ENCODE data around the gene RRBP1.

The RRBP1 gene

GRCh38 chr20:17678886-17679285 is 3.2 kb downstream of the RRBP1 start:
- Histone ChIP-seq H4K8ac (ENCODE audit: low read depth, low read length) (no peak overlapping the region), H3K23ac (ENCODE audit: low read length) (no peak overlapping the region), H3K18ac (ENCODE audit: low read length) (no peak overlapping the region), H4K5ac (ENCODE audit: low read length) (no peak overlapping the region), H2AK5ac (ENCODE audit: low read length) (no peak overlapping the region), H2BK15ac (replicated peaks; ENCODE audit: low read depth) (no peak overlapping the region), H3K4ac (ENCODE audit: low read depth, low read length) (no peak overlapping the region), H3K79me2 (ENCODE audit: control insufficient read depth, insufficient read depth, low read length) (peaks cover 68% of the 10 kb centered on the region), H3K4me2 (ENCODE audit: low read length) (no peak overlapping the region), H2BK120ac (ENCODE audit: low read depth, low read length) (no peak overlapping the region), H3K79me1 (ENCODE audit: low read length) (peaks cover 23% of the 10 kb centered on the region), H3K27ac (ENCODE audit: low read depth, low read length) (no peak overlapping the region), H3K4me1 (ENCODE audit: control insufficient read depth, low read depth, low read length) (peaks cover 7% of the 10 kb centered on the region), H2BK5ac (ENCODE audit: low read length) (no peak overlapping the region), H3K27me3 (ENCODE audit: insufficient read depth, low read length, poor library complexity) (no peaks in the 10 kb centered on the region), H3K56ac (ENCODE audit: low read length) (no peak overlapping the region), H3K9ac (ENCODE audit: low read length) (no peak overlapping the region), H3K4me3 (ENCODE audit: low read length) (no peak overlapping the region), H3K36me3 (ENCODE audit: control insufficient read depth, insufficient read depth, low read length) (no peaks in the 10 kb centered on the region)
- no peak for DNase-seq
- WGBS (ENCODE audit: extremely low coverage, insufficient coverage, low lambda C conversion rate), result no CpG with 5 or more reads among the region's 3 CpGs

DNA sequence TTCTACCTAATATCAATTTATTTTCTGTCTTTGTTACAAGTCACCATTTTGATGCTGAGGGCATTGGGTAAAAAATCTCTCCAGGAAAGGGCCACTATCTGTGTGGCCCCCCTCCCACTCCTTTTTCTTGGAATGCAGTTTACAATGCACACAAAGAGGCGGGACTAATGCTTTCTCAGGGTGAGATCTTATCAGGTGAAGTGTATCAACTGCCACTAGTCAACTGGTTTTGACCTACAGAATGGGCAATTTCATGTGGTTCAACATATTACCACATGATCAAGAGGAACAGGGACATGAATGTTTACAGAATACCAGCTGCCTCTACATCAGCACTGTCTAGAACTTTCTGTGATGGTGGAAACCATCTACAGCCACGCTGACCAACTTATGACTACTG is 3.7 kb downstream of the RRBP1 start:
- peaks cover 7% of the 10 kb centered on the region for H3K4me1 ChIP-seq (ENCODE audit: control insufficient read depth, low read depth, low read length)
- H3K79me1 ChIP-seq (ENCODE audit: low read length), result peaks cover 23% of the 10 kb centered on the region
- H3K27ac ChIP-seq (ENCODE audit: low read depth, low read length), result no peak overlapping the region
- H4K8ac ChIP-seq (ENCODE audit: low read depth, low read length), result no peak overlapping the region
- no peak overlapping the region for H3K18ac ChIP-seq (ENCODE audit: low read length)
- no peak overlapping the region for H4K5ac ChIP-seq (ENCODE audit: low read length)
- no peak overlapping the region for H3K4me3 ChIP-seq (ENCODE audit: low read length)
- no peak overlapping the region for H2BK120ac ChIP-seq (ENCODE audit: low read depth, low read length)
- H3K23ac ChIP-seq (ENCODE audit: low read length), result no peak overlapping the region
- no peaks in the 10 kb centered on the region for H3K27me3 ChIP-seq (ENCODE audit: insufficient read depth, low read length, poor library complexity)
- no peak overlapping the region for H3K4me2 ChIP-seq (ENCODE audit: low read length)
- no peak overlapping the region for H3K4ac ChIP-seq (ENCODE audit: low read depth, low read length)
- no peak overlapping the region for H2BK5ac ChIP-seq (ENCODE audit: low read length)
- H3K56ac ChIP-seq (ENCODE audit: low read length), result no peak overlapping the region
- no peak overlapping the region for H2AK5ac ChIP-seq (ENCODE audit: low read length)
- H3K9ac ChIP-seq (ENCODE audit: low read length), result no peak overlapping the region
- no peak for DNase-seq
- H2BK15ac ChIP-seq (replicated peaks; ENCODE audit: low read depth), result no peak overlapping the region
- H3K79me2 ChIP-seq (ENCODE audit: control insufficient read depth, insufficient read depth, low read length), result peaks cover 71% of the 10 kb centered on the region
- WGBS (ENCODE audit: extremely low coverage, insufficient coverage, low lambda C conversion rate), result no CpG with 5 or more reads among the region's 2 CpGs
- no peaks in the 10 kb centered on the region for H3K36me3 ChIP-seq (ENCODE audit: control insufficient read depth, insufficient read depth, low read length)

- no peak overlapping the region for H4K5ac ChIP-seq (ENCODE audit: low read length)
- H3K18ac ChIP-seq (ENCODE audit: low read length), result no peak overlapping the region
- DNase-seq, result no peak
- no peak overlapping the region for H3K4me2 ChIP-seq (ENCODE audit: low read length)
- no peaks in the 10 kb centered on the region for H3K27me3 ChIP-seq (ENCODE audit: insufficient read depth, low read length, poor library complexity)
- H3K4me3 ChIP-seq (ENCODE audit: low read length), result no peak overlapping the region
- H2BK120ac ChIP-seq (ENCODE audit: low read depth, low read length), result no peak overlapping the region
- no peak overlapping the region for H4K8ac ChIP-seq (ENCODE audit: low read depth, low read length)
- H3K56ac ChIP-seq (ENCODE audit: low read length), result no peak overlapping the region
- no peaks in the 10 kb centered on the region for H3K36me3 ChIP-seq (ENCODE audit: control insufficient read depth, insufficient read depth, low read length)
- H3K4me1 ChIP-seq (ENCODE audit: control insufficient read depth, low read depth, low read length), result peaks cover 5% of the 10 kb centered on the region
- H3K23ac ChIP-seq (ENCODE audit: low read length), result no peak overlapping the region
- peaks cover 84% of the 10 kb centered on the region for H3K79me2 ChIP-seq (ENCODE audit: control insufficient read depth, insufficient read depth, low read length)
- no peak overlapping the region for H3K27ac ChIP-seq (ENCODE audit: low read depth, low read length)
- no peak overlapping the region for H2BK5ac ChIP-seq (ENCODE audit: low read length)
- H3K9ac ChIP-seq (ENCODE audit: low read length), result no peak overlapping the region
- H3K79me1 ChIP-seq (ENCODE audit: low read length), result peaks cover 25% of the 10 kb centered on the region
- no peak overlapping the region for H3K4ac ChIP-seq (ENCODE audit: low read depth, low read length)
- no peak overlapping the region for H2AK5ac ChIP-seq (ENCODE audit: low read length)
- no CpG with 5 or more reads among the region's 2 CpGs for WGBS (ENCODE audit: extremely low coverage, insufficient coverage, low lambda C conversion rate)
- no peak overlapping the region for H2BK15ac ChIP-seq (replicated peaks; ENCODE audit: low read depth)
Measured at GRCh38 chr20:17676942-17677341, 5.1 kb downstream of the RRBP1 start.

- Histone ChIP-seq H3K27ac (ENCODE audit: low read depth, low read length) (no peak overlapping the region), H4K8ac (ENCODE audit: low read depth, low read length) (no peak overlapping the region), H3K79me1 (ENCODE audit: low read length) (peaks cover 31% of the 10 kb centered on the region), H2BK15ac (replicated peaks; ENCODE audit: low read depth) (no peak overlapping the region), H3K36me3 (ENCODE audit: control insufficient read depth, insufficient read depth, low read length) (no peaks in the 10 kb centered on the region), H4K5ac (ENCODE audit: low read length) (no peak overlapping the region), H3K4me2 (ENCODE audit: low read length) (no peak overlapping the region), H3K18ac (ENCODE audit: low read length) (no peak overlapping the region), H2BK120ac (ENCODE audit: low read depth, low read length) (no peak overlapping the region), H3K4ac (ENCODE audit: low read depth, low read length) (no peak overlapping the region), H3K23ac (ENCODE audit: low read length) (no peak overlapping the region), H3K27me3 (ENCODE audit: insufficient read depth, low read length, poor library complexity) (no peaks in the 10 kb centered on the region), H3K56ac (ENCODE audit: low read length) (no peak overlapping the region), H3K79me2 (ENCODE audit: control insufficient read depth, insufficient read depth, low read length) (peaks cover 90% of the 10 kb centered on the region), H3K4me1 (ENCODE audit: control insufficient read depth, low read depth, low read length) (peaks cover 10% of the 10 kb centered on the region), H3K9ac (ENCODE audit: low read length) (no peak overlapping the region), H2BK5ac (ENCODE audit: low read length) (no peak overlapping the region), H3K4me3 (ENCODE audit: low read length) (no peak overlapping the region), H2AK5ac (ENCODE audit: low read length) (no peak overlapping the region)
- no CpG with 5 or more reads among the region's 4 CpGs for WGBS (ENCODE audit: extremely low coverage, insufficient coverage, low lambda C conversion rate)
- DNase-seq, result no peak
Measured at GRCh38 chr20:17676378-17676759, 5.7 kb downstream of the RRBP1 start.

DNA sequence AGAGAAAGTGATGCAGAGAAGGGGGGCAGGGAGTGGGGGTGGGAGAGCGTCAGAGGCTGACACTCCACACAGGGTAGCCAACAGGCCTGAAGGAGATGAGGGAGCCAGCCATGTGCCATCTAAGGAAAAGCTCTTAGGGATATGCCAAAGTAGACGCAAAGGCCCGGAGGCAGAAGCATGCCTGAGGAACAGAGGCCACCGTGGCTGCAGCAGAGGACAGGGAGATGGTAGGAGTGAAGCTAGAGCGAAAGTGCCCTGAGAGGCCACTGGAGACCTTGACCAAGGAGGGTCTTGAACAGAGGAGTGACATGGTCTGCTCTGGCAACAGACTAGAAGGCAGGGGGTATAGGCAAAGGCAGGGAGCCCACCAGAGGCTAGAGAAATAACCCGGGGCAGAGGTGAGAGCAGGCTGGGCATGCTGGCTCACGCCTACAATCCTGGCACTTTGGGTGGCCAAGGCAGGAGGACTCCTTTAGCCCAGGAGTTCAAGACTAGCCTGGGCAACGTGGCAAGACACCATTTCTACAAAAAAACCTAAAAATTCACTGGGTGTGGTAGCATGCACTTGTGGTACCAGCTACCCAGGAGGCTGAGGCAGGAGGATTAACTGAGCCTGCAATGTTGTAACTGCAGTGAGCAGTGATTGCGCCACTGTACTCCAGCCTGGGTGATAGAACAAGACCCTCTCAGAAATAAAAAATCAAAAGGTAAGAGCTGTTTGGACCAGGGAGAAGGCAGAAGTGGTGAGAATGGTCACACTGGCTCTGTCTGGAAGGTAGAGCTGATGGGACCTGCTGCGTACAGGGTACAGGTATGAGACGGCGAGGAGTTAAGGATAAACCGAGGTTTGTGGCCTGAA is 6.3 kb downstream of the RRBP1 start:
- no peaks in the 10 kb centered on the region for H3K36me3 ChIP-seq (ENCODE audit: control insufficient read depth, insufficient read depth, low read length)
- H3K79me2 ChIP-seq (ENCODE audit: control insufficient read depth, insufficient read depth, low read length), result peaks cover 91% of the 10 kb centered on the region
- no CpG with 5 or more reads among the region's 13 CpGs for WGBS (ENCODE audit: extremely low coverage, insufficient coverage, low lambda C conversion rate)

More for the DNA sequence above, 6.3 kb downstream of the RRBP1 start:
- Histone ChIP-seq H3K56ac (ENCODE audit: low read length) (no peak overlapping the region), H4K5ac (ENCODE audit: low read length) (no peak overlapping the region), H3K18ac (ENCODE audit: low read length) (no peak overlapping the region), H3K9ac (ENCODE audit: low read length) (no peak overlapping the region), H2BK5ac (ENCODE audit: low read length) (no peak overlapping the region), H3K4me1 (ENCODE audit: control insufficient read depth, low read depth, low read length) (peaks cover 13% of the 10 kb centered on the region), H3K27ac (ENCODE audit: low read depth, low read length) (no peak overlapping the region), H2AK5ac (ENCODE audit: low read length) (no peak overlapping the region), H3K27me3 (ENCODE audit: insufficient read depth, low read length, poor library complexity) (no peaks in the 10 kb centered on the region), H3K4ac (ENCODE audit: low read depth, low read length) (no peak overlapping the region), H4K8ac (ENCODE audit: low read depth, low read length) (no peak overlapping the region), H3K23ac (ENCODE audit: low read length) (peak overlapping the region; percentile 33), H3K4me2 (ENCODE audit: low read length) (no peak overlapping the region), H2BK120ac (ENCODE audit: low read depth, low read length) (no peak overlapping the region), H2BK15ac (replicated peaks; ENCODE audit: low read depth) (no peak overlapping the region), H3K79me1 (ENCODE audit: low read length) (peaks cover 33% of the 10 kb centered on the region), H3K4me3 (ENCODE audit: low read length) (no peak overlapping the region)
- no peak for DNase-seq
